Measurements from ENCODE around the gene TMEM17.

The TMEM17 gene, protein sequence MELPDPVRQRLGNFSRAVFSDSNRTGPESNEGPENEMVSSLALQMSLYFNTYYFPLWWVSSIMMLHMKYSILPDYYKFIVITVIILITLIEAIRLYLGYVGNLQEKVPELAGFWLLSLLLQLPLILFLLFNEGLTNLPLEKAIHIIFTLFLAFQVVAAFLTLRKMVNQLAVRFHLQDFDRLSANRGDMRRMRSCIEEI

GRCh38 chr2:62505750-62506420 is at the start of gene TMEM17:
Gene TMEM17, minus strand, starts transcription at chr2:62506195. Its CDS starts 66 bp downstream, at chr2:62506129.
- peak; percentile 92 for DNase-seq (ENCODE audit: low read depth)
- peak within 1 kb of the TSS; percentile 69 for H3K4me3 ChIP-seq (ENCODE audit: low read length)
- TF ChIP-seq, protein P1, sequence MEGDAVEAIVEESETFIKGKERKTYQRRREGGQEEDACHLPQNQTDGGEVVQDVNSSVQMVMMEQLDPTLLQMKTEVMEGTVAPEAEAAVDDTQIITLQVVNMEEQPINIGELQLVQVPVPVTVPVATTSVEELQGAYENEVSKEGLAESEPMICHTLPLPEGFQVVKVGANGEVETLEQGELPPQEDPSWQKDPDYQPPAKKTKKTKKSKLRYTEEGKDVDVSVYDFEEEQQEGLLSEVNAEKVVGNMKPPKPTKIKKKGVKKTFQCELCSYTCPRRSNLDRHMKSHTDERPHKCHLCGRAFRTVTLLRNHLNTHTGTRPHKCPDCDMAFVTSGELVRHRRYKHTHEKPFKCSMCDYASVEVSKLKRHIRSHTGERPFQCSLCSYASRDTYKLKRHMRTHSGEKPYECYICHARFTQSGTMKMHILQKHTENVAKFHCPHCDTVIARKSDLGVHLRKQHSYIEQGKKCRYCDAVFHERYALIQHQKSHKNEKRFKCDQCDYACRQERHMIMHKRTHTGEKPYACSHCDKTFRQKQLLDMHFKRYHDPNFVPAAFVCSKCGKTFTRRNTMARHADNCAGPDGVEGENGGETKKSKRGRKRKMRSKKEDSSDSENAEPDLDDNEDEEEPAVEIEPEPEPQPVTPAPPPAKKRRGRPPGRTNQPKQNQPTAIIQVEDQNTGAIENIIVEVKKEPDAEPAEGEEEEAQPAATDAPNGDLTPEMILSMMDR (conservative IDR thresholded peaks at IDR 0.05; ENCODE audit: low read length), result no peak

- H3K4me3 ChIP-seq (ENCODE audit: low read length), result no peak overlapping the region
- TF ChIP-seq, protein P1 (conservative IDR thresholded peaks at IDR 0.05; ENCODE audit: low read length), result no peak
- no peak for DNase-seq (ENCODE audit: low read depth)
These were observed 48.4 kb upstream of the TMEM17 start for GRCh38 chr2:62554440-62554839.

DNA sequence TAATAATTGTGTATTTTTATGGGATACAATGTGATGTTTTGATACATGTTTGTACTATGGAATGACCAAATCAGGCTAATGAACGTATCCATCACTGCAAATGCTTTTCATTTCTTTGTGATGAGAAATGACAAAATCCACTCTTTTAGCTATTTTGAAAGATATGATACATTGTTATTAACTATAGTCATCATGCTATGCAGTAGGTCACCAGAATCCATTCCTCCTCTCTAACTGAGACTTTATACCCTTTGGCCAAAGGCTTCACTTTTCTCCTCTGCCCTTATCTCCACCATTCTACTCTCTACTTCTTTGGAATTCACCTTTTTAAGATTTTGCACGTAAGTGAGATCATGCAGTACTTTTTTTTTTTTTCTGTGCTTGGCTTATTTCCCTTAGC is 44.5 kb upstream of the TMEM17 start:
- DNase-seq (ENCODE audit: low read depth), result peak; percentile 25
- no peak overlapping the region for H3K4me3 ChIP-seq (ENCODE audit: low read length)
- TF ChIP-seq, protein P1 (conservative IDR thresholded peaks at IDR 0.05; ENCODE audit: low read length), result no peak

DNA sequence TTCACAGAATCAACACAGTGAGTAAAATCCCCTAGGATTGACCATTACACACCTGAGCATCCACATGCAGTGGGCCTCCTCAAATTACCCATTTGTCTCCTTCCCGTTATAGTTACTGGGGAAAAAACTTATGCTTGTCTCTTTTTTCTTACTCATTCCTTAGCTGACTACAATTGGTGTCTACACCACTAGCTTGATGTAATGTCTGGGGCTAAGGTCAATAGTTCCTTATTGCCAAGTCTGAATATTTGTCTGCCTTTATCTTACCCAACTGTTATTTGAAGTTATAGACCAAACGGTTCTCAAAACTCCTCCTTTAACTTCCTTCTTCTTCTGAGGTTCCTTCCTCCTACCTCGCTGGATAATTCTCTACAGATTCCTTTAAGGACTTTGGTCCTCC is 41.9 kb upstream of the TMEM17 start:
- TF ChIP-seq, protein P1 (conservative IDR thresholded peaks at IDR 0.05; ENCODE audit: low read length), result no peak
- no peak overlapping the region for H3K4me3 ChIP-seq (ENCODE audit: low read length)
- DNase-seq (ENCODE audit: low read depth), result no peak

DNA sequence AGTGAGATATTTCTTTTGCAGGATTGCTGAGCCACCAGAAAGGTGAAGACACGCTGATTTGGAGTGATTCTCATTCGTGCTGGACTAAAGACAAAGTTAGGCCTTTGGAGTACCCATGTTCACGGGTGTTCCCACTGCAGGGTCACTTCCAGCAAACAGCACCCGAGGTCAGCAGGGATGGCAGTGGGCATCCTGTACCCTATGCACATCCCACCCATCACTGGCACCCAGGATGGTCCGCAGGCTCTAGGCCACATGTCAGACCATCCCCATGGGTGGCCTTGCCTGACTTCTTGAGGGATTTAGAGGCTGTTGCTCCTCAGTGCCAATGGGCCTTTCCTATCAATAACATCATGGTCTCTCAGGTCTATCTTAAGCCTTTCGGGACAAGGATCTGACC is 39.3 kb upstream of the TMEM17 start:
- H3K4me3 ChIP-seq (ENCODE audit: low read length), result no peak overlapping the region
- TF ChIP-seq, protein P1 (conservative IDR thresholded peaks at IDR 0.05; ENCODE audit: low read length), result no peak
- DNase-seq (ENCODE audit: low read depth), result no peak

- TF ChIP-seq, protein P1 (conservative IDR thresholded peaks at IDR 0.05; ENCODE audit: low read length), result no peak
- no peak for DNase-seq (ENCODE audit: low read depth)
- no peak overlapping the region for H3K4me3 ChIP-seq (ENCODE audit: low read length)
These were observed 34.6 kb upstream of the TMEM17 start for GRCh38 chr2:62540408-62541168.

All from AG10803 (cell line).